MCF 10A (cell line): ENCODE measurements around the gene S100A6. TPM values are rescaled to one million over a fixed set of nuclear protein-coding genes. Genes with fewer than 3 reads are reported as not detected.
"Not testable (repeated sequence)": the region's sequence is repeated elsewhere in the genome, so short reads cannot be mapped to it uniquely, and the experiment has no call there.

Experiments used
- BruUV-seq: library from RNA; stranded (reverse); fragments of 400-500 nt; replicated peaks from 2 replicates; lab custom pipeline; 2021; lab: Mats Ljungman, UMichigan
- CTCF ChIA-PET: fragments of 300-600 bp; sonication (Branson Sonifier 250); formaldehyde crosslinking; extraction: SDS; loops from one replicate; lab custom pipeline; 2021; ENCODE audit warnings: antibody characterized with exemption, inconsistent platforms; lab: Yijun Ruan, JAX
- POLR2A ChIA-PET: fragments of 300-600, 350-650 bp; sonication (Branson Sonifier 250); formaldehyde crosslinking; extraction: SDS; loops from one replicate; lab custom pipeline; 2020; ENCODE audit warnings: antibody characterized with exemption, inconsistent platforms; lab: Yijun Ruan, JAX
- DNase-seq: peaks from one replicate; pipeline ENCODE4 v3.0.0-alpha.2; 2018; ENCODE audit not compliant: unreplicated experiment
- H3K27ac Mint-ChIP-seq: one replicate; pipeline ENCODE4 v1.8.0; 2022; ENCODE audit warnings: mild to moderate bottlenecking, low read depth, mixed read lengths; ENCODE audit not compliant: unreplicated experiment
- H3K27me3 Mint-ChIP-seq: one replicate; pipeline ENCODE4 v1.8.0; 2022; ENCODE audit warnings: mixed read lengths; ENCODE audit not compliant: insufficient read depth, unreplicated experiment
- H3K36me3 Mint-ChIP-seq: one replicate; pipeline ENCODE4 v1.8.0; 2022; ENCODE audit warnings: mild to moderate bottlenecking, moderate library complexity, mixed read lengths; ENCODE audit not compliant: insufficient read depth, unreplicated experiment
- H3K4me1 Mint-ChIP-seq: one replicate; pipeline ENCODE4 v1.8.0; 2022; ENCODE audit warnings: mixed read lengths; ENCODE audit not compliant: insufficient read depth, unreplicated experiment
- H3K4me3 Mint-ChIP-seq: one replicate; pipeline ENCODE4 v1.8.0; 2022; ENCODE audit warnings: mild to moderate bottlenecking, moderate library complexity, mixed read lengths; ENCODE audit not compliant: unreplicated experiment
- H3K9me3 Mint-ChIP-seq: one replicate; pipeline ENCODE4 v1.8.0; 2022; ENCODE audit warnings: mixed read lengths; ENCODE audit not compliant: unreplicated experiment
- intact Hi-C: fragments of 100-400 bp; cut with micrococcal nuclease; formaldehyde crosslinking; loops from 2 replicates; pipeline ENCODE4 v1.14.1; 2022
- total RNA-seq: library from RNA; stranded (reverse); gene quantifications from 2 replicates; pipeline ENCODE4 v1.2.3, GENCODE V29; 2022
- TF ChIP-seq, protein P1 (sequence below): fragments of 200-600 bp; IDR thresholded peaks from one replicate; pipeline ENCODE4 v1.8.0; 2022; ENCODE audit warnings: antibody characterized with exemption, mild to moderate bottlenecking; ENCODE audit not compliant: unreplicated experiment

Gene S100A6
- total RNA-seq, 1 experiment from 2014 or later, result 2,571 TPM

DNA sequence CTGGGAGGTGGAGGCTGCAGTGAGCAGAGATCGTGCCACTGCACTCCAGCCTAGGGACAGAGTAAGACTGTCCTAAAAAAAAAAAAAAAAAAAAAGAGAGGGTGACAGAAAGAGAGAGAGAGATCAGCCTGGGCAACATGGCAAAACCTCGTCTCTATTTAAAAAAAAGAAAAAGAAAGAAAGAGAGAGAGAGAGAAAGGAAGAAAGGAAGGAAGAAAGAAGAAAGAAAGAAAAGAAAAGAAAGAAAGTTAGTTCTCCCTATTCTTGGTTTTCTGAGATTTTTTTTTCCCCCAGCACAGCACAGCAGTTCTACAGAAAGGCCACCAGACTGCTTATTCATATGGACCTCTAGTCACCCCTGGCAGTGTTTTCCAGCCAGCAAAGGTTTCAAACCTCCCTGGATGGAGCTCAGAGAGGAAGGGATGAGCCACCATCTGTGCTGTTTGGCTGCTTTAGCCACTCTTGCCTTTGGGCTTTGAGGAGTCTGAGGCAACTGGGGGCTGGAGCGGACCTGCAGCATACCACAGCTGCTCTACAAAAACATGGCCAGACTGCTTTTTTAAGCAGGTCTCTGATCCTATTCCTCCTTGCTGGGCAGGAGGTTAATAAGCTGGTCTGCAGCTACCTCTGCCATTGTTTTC, 10.6 kb downstream of the S100A6 start:
- no peaks in the 10 kb centered on the region for H3K9me3 Mint-ChIP-seq
- peak overlapping the region; percentile 29 for H3K4me3 Mint-ChIP-seq
- intact Hi-C loops, result no loop called here
- ChIA-PET CTCF (interaction anchor here (0.6 to 6.6 kb wide), 20 partner anchors 8 to 461 kb away, joined by 3 to 58 read pairs (median 6); partner anchors contain the start of genes RAB13, S100A13, S100A2 and S100A6), POLR2A (interaction anchor here (0.7 to 36.1 kb wide), 17 partner anchors 8 to 1477 kb away, joined by 3 to 2106 read pairs (median 5); partner anchors contain the start of genes CHTOP, RPS27, S100A13 and S100A14)
- BruUV-seq, result no TSS peak
- no peaks in the 10 kb centered on the region for H3K36me3 Mint-ChIP-seq
- H3K27ac Mint-ChIP-seq, result peak overlapping the region; percentile 85
- DNase-seq, result no peak
- TF ChIP-seq, protein P1, sequence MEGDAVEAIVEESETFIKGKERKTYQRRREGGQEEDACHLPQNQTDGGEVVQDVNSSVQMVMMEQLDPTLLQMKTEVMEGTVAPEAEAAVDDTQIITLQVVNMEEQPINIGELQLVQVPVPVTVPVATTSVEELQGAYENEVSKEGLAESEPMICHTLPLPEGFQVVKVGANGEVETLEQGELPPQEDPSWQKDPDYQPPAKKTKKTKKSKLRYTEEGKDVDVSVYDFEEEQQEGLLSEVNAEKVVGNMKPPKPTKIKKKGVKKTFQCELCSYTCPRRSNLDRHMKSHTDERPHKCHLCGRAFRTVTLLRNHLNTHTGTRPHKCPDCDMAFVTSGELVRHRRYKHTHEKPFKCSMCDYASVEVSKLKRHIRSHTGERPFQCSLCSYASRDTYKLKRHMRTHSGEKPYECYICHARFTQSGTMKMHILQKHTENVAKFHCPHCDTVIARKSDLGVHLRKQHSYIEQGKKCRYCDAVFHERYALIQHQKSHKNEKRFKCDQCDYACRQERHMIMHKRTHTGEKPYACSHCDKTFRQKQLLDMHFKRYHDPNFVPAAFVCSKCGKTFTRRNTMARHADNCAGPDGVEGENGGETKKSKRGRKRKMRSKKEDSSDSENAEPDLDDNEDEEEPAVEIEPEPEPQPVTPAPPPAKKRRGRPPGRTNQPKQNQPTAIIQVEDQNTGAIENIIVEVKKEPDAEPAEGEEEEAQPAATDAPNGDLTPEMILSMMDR, result no peak
- H3K27me3 Mint-ChIP-seq, result no peaks in the 10 kb centered on the region
- peaks cover 41% of the 10 kb centered on the region for H3K4me1 Mint-ChIP-seq

DNA sequence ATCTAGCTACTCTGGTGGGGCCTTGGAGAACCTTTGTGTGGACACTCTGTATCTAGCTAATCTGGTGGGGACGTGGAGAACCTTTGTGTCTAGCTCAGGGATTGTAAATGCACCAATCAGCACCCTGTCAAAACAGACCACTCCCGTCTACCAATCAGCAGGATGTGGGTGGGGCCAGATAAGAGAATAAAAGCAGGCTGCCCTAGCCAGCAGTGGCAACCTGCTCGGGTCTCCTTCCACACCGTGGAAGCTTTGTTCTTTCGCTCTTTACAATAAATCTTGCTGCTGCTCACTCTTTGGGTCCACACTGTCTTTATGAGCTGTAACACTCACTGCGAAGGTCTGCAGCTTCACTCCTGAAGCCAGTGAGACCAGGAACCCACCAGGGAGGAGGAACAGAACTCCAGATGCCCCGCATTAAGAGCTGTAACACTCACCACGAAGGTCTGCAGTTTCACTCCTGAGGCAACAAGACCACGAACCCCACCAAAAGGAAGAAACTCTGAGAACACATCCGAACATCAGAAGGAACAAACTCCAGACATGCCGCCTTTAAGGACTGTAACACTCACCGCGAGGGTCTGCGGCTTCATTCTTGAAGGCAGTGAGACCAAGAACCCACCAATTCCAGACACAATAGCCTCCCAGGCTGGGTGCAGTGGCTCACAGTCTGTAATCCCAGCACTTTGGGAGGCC, 13.3 kb downstream of the S100A6 start:
- H3K4me3 Mint-ChIP-seq, intact Hi-C loops, H3K36me3 Mint-ChIP-seq, H3K27ac Mint-ChIP-seq, H3K9me3 Mint-ChIP-seq, H3K27me3 Mint-ChIP-seq, DNase-seq: not testable (repeated sequence)
- CTCF ChIA-PET, result interaction anchor here (0.6 to 4.2 kb wide), 6 partner anchors 10 to 606 kb away, joined by 3 to 53 read pairs (median 5); no protein-coding TSS in a partner anchor
- TSS peak; percentile 56 for BruUV-seq
- POLR2A ChIA-PET, result interaction anchor here (0.6 to 36.1 kb wide), 7 partner anchors 10 to 1718 kb away, joined by 3 to 2106 read pairs (median 4); partner anchors contain the start of genes S100A2, S100A3, S100A4 and S100A5
- H3K4me1 Mint-ChIP-seq, result peaks cover 38% of the 10 kb centered on the region

DNA sequence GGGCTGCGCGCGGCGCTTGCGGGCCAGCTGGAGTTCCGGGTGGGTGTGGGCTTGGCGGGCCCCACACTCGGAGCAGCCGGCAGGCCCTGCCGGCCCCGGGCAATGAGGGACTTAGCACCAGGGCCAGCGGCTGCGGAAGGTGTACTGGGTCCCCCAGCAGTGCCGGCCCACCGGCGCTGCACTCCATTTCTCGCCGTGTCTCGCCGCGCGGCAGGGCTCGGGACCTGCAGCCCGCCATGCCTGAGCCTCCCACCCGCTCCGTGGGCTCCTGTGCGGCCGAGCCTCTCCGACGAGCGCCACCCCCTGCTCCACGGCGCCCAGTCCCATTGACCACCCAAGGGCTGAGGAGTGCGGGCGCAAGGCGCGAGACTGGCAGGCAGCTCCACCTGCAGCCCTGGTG, 14.0 kb downstream of the S100A6 start:
- H3K27ac Mint-ChIP-seq, H3K27me3 Mint-ChIP-seq, BruUV-seq, H3K36me3 Mint-ChIP-seq, H3K4me3 Mint-ChIP-seq, H3K9me3 Mint-ChIP-seq, intact Hi-C loops, DNase-seq: not testable (repeated sequence)
- ChIA-PET CTCF (interaction anchor here (1.1 to 4.2 kb wide), 8 partner anchors 11 to 166 kb away, joined by 4 to 53 read pairs (median 10); no protein-coding TSS in a partner anchor), POLR2A (interaction anchor here (0.8 to 36.1 kb wide), 8 partner anchors 11 to 94 kb away, joined by 3 to 2106 read pairs (median 3); partner anchors contain the start of genes S100A14, S100A16, S100A2 and S100A3)
- peaks cover 31% of the 10 kb centered on the region for H3K4me1 Mint-ChIP-seq

DNA sequence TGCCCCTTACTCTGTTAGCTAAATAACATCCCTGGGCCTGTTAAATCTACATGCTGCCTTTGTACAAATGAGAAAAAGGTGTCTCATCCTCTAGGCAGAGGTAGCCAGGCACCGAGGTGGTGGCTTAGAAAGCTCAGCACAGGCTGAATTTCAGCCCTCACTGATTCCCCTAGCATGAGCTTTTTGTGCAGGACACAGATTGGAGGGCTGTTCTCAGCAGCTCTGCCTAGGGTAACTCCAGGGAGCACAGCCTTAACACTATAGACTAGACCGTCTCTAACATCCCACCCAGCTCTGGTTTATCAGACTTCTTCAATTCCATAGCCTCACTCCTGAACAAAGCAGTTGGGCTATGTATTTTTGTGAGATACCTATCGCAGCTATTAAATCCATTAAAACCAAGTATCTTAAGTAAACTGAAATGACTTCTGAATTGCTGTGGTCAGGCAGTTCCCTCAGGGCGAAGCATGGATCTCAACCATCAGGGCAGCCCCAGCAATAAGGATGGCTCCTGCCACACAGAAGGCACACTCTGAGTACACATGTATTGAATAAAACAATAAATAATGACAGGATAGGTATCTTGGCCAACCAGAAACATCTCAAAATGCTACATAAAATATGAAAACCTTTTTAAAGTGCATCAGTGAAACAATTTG, 14.8 kb downstream of the S100A6 start:
- no TSS peak for BruUV-seq
- TF ChIP-seq, protein P1, result no peak
- no peak for DNase-seq
- H3K27me3 Mint-ChIP-seq, result no peaks in the 10 kb centered on the region
- no peak overlapping the region for H3K4me3 Mint-ChIP-seq
- H3K9me3 Mint-ChIP-seq, result no peaks in the 10 kb centered on the region
- H3K27ac Mint-ChIP-seq, result no peak overlapping the region
- H3K4me1 Mint-ChIP-seq, result peaks cover 28% of the 10 kb centered on the region
- intact Hi-C loops, result no loop called here
- no peaks in the 10 kb centered on the region for H3K36me3 Mint-ChIP-seq
- ChIA-PET CTCF (interaction anchor here (0.6 to 4.2 kb wide), 11 partner anchors 11 to 168 kb away, joined by 3 to 53 read pairs (median 9); partner anchors contain the start of genes S100A4 and SNAPIN), POLR2A (interaction anchor here (0.5 to 36.1 kb wide), 13 partner anchors 10 to 520 kb away, joined by 3 to 2106 read pairs (median 3); partner anchors contain the start of genes JTB, S100A14, S100A16 and S100A2)

DNA sequence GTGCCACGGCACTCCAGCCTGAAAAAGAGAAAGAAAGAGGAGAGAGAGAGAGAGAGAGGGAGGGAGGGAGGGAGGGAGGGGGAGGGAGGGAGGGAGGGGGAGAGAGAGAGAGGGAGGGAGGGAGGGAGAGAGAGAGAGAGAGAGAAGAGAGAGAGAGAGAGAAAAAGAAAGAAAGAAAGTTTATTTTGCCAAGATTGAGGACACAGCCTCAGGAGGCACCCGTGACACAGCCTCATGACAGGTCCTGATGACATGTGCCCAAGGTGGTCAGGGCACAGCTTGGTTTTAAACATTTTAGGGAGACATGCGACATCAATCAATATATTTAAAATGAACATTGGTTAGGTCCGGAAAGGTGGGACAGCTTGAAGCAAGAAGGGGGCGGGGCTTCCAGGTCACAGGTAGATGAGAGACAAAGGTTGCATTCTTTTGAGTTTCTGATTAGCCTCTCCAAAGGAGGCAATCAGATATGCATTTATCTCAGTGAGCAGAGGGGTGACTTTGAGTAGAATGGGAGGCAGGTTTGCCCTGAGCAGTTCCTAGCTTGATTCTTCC, 15.6 kb downstream of the S100A6 start:
- peaks cover 28% of the 10 kb centered on the region for H3K4me1 Mint-ChIP-seq
- BruUV-seq, H3K27me3 Mint-ChIP-seq, H3K4me3 Mint-ChIP-seq, H3K36me3 Mint-ChIP-seq, DNase-seq, H3K9me3 Mint-ChIP-seq, intact Hi-C loops: not testable (repeated sequence)
- POLR2A ChIA-PET, result interaction anchor here (0.5 to 36.1 kb wide), 12 partner anchors 9 to 519 kb away, joined by 3 to 2106 read pairs (median 4); partner anchors contain the start of genes S100A2, S100A3, S100A4 and S100A5
- H3K27ac Mint-ChIP-seq, result peak overlapping the region; percentile 37
- CTCF ChIA-PET, result interaction anchor here (0.6 to 4.2 kb wide), 14 partner anchors 10 to 167 kb away, joined by 3 to 53 read pairs (median 6); partner anchors contain the start of genes S100A4 and SNAPIN
